ENCODE data around the gene BGLAP.
A peak's percentile ranks its signal among the peaks of the same experiment; 100 is the strongest.

The BGLAP gene

DNA sequence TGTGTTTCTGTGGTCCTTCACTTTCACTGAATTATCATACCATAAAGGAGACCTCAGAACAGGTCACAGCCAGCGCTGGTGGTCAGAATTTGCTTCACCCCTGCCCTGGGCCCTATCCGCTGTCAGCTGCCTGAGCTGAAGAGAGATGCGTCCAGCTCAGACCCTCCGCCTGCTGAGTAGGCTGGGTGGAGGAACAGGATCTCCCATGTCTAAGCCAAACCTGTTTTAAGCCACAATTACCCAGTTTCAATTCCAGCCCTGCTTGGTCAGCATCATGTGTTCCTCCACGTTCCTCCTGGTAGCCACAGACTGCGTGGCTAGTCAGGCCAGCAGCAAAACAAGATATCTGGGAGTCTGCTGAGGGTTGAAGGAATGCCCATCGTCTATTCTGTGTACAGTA lies 13.5 kb upstream of the BGLAP start:
- peak; percentile 42 for DNase-seq

DNA sequence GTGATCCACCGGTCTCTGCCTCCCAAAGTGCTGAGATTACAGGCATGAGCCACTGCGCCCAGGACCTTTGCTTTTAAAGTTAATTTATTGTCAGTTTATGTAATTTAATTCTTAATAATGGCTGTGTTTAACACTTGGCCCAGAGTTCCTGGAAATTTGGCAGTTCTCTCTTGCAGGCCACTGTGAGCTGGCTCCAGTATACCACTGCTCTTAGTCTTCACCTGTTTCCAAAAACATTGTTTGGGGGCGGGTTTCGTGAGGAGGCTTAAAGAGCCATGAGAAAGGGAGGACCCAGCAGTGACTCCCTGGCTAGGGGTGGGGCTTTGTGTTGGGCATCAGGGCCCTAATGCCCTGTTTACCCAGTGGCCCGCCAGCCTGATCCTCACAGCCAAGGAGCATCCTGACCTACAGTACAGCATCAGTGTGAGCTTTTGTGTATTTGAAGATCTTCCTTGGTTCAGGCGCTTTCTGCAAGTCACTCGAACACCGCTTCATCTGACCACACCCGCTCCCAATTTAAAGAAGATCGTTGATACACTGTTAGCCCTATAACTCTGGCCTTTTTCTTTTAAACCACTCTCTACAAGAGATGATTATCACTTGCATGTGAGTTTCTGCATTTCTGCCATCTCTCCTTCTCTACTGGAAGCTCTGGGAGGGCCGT lies 12.0 kb upstream of the BGLAP start:
- DNase-seq, result no peak

- no peak for DNase-seq
Observed at GRCh38 chr1:156230473-156230837, 11.5 kb upstream of the BGLAP start.

- no peak for DNase-seq
Observed at GRCh38 chr1:156232201-156232894, 9.6 kb upstream of the BGLAP start.

DNA sequence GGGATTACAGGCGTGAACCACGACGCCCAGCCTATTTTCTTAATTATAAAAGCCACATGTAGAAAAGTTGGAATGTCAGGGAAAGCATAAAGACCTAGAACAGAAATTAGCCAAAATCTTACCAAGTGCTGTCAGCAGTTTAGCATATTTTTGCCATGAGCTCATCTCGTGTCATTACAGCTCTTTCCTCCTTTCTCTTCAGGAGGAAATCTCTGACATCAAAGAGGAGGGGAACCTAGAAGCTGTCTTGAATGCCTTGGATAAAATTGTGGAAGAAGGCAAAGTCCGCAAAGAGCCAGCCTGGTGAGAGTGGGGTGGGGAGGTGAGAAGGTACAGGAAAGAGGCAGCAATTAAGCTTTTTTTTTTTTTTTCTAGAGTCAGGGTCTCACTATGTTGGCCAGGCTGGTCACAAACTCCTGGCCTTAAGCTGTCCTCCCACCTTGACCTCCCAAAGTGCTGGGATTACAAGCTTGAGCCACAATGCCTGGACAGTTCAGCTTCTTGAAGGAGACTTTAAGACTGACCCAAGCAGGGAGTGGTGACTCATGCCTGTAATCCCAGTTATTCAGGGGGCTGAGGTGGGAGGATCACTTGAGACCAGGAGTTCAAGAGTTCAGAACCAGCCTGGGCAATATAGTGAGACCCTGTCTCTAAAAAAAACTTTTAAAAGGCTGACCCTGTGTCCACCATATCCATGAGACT lies 8.4 kb upstream of the BGLAP start:
- no peak for DNase-seq

DNA sequence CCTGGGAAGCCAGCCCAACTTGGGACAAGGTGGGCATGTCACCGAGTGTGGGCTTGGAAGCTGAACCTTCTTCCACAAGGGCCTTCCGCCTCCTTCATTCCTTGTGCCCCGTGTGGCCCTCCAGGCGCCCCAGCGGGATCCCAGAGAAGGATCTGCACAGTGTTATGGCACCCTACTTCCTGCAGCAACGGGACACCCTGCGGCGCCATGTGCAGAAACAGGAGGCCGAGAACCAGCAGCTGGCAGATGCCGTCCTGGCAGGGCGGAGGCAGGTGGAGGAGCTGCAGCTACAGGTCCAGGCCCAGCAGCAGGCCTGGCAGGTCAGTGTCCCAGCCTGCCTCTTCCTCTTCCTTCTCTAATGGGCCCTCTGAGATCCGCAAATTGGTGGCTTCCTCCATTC lies 5.8 kb upstream of the BGLAP start:
- DNase-seq, result no peak

- no peak for DNase-seq
Observed at GRCh38 chr1:156238248-156238647, 3.7 kb upstream of the BGLAP start.

DNA sequence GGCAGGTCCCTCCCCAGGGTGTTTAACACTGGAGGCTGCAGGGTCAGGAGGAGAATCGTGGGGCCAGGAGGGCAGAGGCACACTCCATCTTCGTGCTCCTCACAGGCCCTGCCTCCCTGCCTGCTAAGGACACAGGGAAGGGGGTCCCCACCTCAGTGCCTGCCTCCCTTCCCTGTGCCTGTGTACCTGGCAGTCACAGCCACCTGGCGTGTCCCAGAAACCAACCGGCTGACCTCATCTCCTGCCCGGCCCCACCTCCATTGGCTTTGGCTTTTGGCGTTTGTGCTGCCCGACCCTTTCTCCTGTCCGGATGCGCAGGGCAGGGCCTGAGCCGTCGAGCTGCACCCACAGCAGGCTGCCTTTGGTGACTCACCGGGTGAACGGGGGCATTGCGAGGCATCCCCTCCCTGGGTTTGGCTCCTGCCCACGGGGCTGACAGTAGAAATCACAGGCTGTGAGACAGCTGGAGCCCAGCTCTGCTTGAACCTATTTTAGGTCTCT lies 623 bp upstream of the BGLAP start:
- DNase-seq, result peak; percentile 79

DNA sequence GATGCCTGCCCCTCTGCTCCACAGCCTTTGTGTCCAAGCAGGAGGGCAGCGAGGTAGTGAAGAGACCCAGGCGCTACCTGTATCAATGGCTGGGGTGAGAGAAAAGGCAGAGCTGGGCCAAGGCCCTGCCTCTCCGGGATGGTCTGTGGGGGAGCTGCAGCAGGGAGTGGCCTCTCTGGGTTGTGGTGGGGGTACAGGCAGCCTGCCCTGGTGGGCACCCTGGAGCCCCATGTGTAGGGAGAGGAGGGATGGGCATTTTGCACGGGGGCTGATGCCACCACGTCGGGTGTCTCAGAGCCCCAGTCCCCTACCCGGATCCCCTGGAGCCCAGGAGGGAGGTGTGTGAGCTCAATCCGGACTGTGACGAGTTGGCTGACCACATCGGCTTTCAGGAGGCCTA lies 754 bp downstream of the BGLAP start:
- DNase-seq, result no peak

GRCh38 chr1:156244126-156244525 lies 2.1 kb downstream of the BGLAP start:
- no peak for DNase-seq

DNA sequence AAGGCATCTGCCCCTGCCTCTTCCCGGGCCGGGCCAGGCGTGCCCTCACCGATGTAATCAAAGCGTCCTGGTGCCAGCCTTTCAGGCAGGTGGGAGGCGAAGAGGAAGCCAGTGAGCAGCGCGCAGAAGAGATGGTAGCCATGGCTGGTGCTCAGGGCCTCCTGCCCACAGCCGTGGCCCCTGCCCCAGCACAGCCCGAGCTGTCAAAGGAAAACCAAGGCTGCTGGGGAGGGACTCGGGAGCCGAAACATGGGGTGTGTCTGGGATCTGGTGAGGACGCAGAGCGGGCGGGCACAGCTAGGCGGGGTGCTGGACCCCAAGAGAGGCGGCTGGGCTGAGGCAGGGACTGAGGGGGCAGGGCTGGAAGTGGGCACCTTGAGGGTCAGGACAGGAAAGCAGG lies 2.7 kb downstream of the BGLAP start:
- no peak for DNase-seq

GRCh38 chr1:156245451-156246232 lies 3.7 kb downstream of the BGLAP start:
- DNase-seq, result no peak

- DNase-seq, result no peak
Observed at GRCh38 chr1:156246241-156246780, 4.3 kb downstream of the BGLAP start.

DNA sequence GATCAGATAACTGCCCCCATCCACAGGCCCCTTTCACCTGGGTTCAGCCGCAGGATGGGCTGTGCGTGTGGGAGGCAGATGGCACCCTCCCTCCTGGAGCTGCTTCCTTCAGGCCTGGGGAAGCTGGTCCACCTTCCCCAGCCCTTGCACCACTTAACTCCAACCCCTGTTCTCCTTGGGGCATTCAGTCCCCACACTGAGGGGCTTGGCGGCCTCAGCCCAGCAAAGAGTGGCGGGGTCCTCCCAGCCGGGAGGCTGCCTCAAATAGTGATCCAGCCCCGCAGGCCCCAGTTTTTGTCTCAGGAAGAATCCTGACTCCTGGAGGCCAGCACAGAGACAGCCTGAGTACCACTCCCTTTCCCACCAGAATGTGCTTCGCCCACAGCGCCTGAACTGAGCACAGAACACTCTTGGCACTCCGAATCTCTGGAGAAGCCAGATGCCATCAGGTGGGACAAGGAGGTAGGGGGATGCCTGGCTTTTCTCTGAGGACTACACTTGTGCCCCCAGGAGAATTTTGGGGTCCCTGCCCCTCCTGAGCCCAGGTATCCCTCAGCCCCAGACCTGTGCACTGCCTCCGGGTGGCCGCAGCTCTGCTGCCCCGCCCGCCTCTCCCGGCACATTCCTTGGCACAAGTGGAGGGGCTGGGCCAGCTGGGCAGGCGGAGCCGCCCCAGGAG lies 4.9 kb downstream of the BGLAP start:
- DNase-seq, result no peak

- no peak for DNase-seq
Observed at GRCh38 chr1:156247460-156248322, 5.7 kb downstream of the BGLAP start, which contains the start of gene PAQR6. Gene PAQR6 (minus strand): TSS chr1:156248056. CDS start chr1:156246731, 1,325 bp downstream.

DNA sequence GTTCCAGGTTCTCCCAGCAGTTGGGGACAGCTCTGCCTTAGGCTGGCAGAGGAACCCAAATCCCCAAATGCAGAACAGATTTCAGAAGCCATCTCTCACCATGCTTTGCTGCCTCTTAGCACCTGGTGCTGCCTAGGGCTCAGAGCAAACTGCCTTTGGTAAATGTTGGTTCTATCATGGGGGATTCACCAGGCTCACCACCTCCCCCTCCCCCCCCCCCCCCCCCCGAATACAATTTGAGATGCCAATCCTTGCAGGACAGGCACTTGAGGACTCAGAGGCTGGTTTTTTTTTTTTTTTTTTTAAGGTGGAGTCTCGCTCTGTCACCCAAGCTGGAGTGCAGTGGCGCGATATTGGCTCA lies 6.3 kb downstream of the BGLAP start:
- no peak for DNase-seq

DNA sequence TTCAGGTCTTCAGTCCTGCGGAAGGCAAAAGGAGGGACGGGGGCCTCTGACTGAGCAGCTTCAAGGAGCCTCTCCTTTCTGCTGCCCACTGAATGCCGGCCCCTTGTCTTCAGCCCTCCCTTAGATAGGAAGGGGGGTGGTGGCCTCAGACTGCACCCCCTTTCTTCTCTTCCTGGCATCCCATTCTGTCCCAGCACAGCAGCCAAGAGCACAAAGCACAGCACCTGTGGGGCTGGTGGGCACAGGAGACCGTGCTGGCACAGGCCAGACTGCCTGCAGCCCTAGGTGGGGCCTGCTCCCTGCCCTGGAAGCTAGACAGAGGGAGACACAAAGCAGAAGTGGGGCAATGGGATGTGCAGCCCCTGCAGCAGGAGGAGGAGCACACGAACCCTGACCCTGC lies 7.6 kb downstream of the BGLAP start:
- DNase-seq, result no peak

DNA sequence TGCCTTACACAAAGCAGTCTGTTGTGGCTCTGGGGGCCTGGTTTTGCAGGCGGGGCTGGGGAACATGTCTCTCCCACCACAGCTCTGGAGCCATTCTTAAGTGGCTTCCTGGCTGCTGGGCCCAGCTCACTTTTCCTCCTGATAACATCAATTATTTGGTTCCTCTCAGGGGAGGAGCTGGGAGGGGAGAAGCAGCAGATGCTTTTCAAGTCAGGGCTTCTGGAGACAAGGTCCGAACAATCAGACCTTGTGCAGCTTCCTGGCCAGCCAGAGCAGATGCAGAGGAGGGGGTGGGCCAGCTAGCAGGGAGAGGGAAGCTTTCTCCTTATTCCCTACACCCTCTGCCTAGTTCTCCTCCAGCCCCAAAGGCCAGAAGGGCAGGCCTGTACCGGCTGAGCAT lies 9.5 kb downstream of the BGLAP start:
- DNase-seq, result no peak

DNA sequence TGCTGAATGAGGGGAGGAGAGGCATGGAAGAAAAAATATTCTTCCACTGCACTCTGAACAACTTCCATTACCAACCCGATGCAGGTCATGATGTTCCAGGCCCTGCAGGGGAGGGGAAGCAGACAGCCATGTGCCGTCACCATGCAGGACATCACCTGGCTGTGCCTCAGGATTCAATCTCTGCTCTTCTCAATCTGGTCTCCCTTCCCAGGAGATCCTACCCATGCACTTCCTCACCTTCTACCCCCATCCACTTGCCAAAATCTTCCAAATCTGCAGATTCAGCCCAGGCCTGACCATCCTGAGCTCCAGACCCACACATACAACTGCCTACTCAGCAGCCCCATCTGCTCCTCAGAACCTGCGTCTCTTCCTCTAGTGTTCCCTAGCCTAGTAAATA lies 11.7 kb downstream of the BGLAP start:
- no peak for DNase-seq

- DNase-seq, result no peak
Observed at GRCh38 chr1:156257711-156258110, 15.7 kb downstream of the BGLAP start.

DNA sequence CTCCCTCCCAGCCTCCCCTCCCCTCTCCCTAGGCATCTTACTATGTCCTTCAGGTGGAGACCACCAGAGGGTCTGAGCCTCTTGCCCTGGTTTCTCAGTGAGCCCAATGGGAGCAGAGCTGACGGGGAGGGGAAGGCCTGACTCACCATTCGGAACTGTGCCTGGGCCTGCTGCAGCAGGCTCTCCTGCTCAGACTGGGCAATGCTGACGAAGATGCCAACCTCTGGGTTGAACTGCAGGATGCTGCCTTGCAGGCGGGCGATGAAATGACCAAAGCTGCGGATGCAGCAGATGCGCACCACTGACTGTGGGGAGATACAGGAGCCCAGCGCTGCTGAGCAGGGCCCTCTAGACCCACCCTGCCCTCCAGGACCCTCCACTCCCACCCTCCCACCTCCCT lies 16.9 kb downstream of the BGLAP start:
- DNase-seq, result no peak

Measured in MV-4-11 (cell line).